Activated CD4-positive, CD25-positive, alpha-beta regulatory T cell treated with anti-CD3 and anti-CD28 coated beads, Interleukin-2, amount 50 U/mL, for 24 hours (primary cell): ENCODE results near the gene ARHGAP22.
"Not testable (repeated sequence)": the region's sequence is repeated elsewhere in the genome, so short reads cannot be mapped to it uniquely, and the experiment has no call there.

Experiments
- ATAC-seq, 2 donors: fragments of 150-1000 bp; cut with Tn5 transposase; one replicate each; pipeline ENCODE4 v1.10.0; 2021; ENCODE audit warnings: mild to moderate bottlenecking in 1 of 2, moderate library complexity in 1 of 2

The ARHGAP22 gene, protein sequence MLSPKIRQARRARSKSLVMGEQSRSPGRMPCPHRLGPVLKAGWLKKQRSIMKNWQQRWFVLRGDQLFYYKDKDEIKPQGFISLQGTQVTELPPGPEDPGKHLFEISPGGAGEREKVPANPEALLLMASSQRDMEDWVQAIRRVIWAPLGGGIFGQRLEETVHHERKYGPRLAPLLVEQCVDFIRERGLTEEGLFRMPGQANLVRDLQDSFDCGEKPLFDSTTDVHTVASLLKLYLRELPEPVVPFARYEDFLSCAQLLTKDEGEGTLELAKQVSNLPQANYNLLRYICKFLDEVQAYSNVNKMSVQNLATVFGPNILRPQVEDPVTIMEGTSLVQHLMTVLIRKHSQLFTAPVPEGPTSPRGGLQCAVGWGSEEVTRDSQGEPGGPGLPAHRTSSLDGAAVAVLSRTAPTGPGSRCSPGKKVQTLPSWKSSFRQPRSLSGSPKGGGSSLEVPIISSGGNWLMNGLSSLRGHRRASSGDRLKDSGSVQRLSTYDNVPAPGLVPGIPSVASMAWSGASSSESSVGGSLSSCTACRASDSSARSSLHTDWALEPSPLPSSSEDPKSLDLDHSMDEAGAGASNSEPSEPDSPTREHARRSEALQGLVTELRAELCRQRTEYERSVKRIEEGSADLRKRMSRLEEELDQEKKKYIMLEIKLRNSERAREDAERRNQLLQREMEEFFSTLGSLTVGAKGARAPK

DNA sequence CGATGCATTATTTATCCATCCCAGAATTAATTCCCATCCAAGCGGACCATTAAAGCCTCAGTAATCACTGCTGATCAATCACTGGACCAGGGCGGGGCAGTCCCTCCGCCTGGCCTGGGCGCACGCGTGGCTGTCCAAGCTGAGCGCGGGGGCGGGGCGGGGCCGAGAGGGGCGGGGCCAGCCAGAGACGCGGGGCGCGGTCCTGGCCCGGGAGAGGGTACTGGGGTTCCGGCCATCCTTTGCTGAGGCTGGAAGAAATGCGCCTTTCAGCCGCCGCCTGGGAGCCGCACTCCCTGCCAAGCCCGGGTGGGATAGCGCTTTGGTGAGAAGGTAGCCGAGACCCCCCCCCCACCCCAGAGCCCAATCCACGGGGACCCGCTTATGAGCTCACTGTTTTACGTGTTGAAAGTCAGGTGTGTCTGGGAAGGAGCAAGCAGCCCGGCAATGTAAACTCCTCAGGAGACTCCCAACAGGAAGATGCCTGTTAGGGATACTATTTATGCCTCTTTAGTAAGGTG is at the start of gene ARHGAP22:
Gene ARHGAP22, minus strand, starts transcription at position 83 of the 518 bp plus-strand sequence. CDS start 277 bp downstream, outside the sequence.
- ATAC-seq, result no peak

DNA sequence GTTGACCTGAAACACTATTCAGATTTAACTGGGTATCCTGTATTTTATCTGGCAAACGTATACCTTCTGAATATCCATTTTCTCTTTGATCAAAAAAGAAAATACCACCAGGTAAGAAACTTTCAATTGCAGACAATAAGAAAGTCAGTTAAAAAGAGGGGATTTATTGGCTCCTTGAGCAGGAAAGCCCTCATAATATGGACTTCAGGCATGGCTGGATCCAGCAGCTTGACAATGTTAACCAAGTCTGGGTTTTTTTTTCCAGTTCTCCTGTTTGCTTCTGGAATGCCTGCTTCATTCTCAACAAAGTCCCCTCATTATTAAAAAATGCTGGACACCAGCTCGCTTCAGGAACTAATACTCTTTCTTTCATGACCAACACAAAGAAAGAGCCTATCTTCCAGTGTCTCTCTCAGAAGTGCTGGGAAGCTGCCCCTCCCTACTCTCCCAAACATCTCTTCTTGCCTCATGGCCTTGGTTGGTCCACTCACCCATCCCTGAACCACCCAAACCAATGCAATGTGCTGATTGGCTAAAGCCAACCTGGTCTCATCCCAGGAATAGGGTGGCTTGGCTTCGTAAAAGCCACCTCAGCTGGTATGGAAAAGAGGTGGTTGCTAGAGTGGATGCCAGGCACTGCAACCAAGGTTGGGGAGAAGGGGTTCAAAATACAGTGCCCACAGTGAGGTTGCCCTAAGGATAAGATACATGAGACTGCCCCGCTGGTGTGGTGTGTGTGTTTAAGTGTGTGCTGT is 49.2 kb upstream of the ARHGAP22 start:
- ATAC-seq, result no peak

DNA sequence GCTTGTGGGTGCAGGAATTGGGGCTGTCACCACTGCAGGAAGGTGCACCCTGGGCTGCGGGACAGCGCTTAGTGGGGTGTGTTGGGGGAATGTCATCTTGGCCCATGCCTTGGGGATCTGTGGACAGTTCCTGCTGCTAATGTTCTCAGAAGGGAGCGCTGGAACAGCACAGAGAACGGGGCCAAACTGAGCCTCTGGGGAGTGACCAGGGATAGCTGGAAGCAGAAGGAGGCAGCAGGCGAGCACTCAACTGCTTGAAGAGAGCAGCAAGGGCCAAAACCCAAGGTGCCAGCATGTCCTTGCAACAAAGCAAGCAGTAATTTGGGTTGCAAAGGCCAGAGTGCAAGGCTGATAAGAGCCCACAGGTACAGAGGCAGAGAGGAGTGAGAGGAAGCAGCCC is 48.5 kb upstream of the ARHGAP22 start:
- no peak for ATAC-seq

DNA sequence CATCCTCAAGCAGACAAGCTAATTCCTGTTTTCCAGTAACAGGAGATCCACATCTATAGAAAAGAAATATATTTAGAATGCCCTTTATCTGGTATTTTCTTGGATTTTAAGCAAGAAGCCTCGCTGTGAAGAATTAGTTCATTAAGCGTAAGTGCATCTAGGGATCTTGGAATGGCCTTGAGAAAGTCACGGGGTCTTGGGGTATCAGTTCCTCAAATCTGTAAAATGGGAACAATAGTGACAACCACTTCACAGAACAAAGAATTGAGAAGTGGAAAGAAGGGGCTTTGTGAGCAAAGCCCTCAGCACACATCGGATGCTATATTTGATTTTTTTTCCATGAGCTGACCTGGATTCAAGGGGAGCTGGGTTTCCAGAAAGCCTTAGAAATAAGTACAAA is 47.5 kb upstream of the ARHGAP22 start:
- no peak for ATAC-seq

DNA sequence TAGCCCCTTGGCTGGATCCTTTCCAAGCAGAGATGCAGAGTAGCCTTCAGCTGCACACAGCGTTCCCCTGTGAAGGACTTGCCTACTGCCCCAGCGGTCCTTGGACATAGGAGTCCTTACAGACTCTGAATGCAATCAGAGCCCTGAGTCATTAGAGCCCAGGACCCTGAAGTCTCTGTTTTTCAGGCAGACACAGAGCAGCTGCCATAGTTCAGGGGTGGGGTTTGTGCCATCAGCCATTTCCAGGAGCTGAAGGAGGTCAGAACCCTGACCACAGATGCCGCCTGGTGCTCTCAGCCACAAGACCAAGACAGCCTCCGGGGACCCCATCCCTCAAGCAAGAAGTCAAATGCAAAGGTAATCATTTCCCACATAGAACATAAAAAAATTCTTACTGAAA is 47.0 kb upstream of the ARHGAP22 start:
- no peak for ATAC-seq

DNA sequence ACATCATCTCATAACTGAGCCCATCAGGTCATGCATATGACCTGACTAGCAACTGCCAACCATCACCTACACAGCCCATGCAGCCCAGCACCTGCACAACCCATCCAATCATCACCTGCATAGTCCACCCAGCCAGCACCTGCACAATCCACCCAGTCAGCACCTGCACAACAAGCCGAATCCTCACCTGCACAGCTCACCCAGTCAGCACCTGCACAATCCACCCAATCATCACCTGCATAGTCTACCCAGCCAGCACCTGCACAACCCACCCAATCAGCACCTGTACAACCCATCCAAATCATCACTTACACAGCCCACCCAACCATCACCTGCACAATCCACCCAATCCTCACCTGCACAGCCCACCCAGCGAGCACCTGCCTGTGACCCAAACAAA is 46.4 kb upstream of the ARHGAP22 start:
- no peak for ATAC-seq

DNA sequence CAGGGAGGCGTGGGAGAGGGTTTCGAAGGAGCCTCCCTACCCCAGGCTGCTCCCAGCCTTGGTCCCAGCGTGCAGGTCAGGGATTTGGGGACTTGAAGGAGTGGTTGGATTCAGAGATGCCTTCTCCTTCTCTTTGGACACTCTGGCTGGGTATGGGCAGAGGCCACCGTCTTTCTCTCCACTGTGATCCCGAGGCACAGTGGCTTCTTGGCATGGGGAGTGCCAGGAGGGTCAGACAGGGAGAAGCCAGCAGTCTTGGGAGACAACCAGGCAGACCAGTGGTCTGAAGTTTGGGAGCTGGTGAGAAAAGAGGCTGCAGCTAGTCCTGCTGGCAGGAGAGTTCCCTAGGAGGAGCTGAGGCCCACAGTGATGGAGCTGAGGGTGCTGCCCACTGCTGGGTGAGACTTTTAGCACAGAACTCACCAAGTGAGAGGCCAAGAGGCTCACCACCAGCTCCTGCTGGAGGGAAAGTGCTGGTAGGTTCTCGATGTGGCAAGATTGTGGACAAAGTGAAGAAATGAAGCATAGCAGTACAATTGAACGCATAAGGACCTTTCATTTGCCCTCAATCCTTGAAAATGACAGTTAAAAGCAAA is 44.6 kb upstream of the ARHGAP22 start:
- ATAC-seq, result no peak

DNA sequence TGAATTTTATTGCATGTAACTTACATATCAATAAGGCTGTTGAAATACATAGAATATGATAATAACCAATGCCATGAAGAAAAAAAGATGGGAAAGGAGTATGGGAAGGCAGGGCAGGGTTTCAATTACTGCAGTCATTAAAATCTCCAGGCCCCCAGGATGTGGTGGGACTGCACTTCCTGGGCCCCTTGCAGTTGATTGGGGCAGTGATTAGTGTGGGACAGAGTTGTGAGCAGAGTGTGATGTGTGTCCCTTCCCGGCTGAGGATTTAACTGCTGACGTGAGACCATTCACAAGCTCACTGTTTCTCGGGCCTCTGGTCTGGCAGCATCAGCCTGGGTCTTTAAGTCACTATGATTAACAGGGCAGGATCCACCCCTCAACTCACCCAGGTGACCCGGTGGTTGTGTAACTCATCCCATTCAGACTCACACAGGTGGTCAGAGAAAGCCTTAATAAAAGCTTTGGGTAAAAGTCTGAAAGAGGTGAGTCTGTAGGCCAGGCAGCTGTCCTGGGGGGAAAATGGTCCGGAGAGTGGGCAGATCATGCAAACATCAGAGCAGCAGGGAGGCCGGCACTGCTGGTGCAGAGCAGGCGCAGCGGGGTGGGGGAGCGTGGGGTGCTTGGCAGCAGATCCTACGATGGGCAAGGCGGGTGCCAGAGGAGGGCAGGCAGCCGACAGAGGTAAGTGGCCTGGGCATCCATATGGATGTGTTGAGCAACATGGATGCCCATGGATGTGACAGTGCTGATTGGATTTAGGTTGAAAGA is 43.5 kb upstream of the ARHGAP22 start:
- no peak for ATAC-seq

DNA sequence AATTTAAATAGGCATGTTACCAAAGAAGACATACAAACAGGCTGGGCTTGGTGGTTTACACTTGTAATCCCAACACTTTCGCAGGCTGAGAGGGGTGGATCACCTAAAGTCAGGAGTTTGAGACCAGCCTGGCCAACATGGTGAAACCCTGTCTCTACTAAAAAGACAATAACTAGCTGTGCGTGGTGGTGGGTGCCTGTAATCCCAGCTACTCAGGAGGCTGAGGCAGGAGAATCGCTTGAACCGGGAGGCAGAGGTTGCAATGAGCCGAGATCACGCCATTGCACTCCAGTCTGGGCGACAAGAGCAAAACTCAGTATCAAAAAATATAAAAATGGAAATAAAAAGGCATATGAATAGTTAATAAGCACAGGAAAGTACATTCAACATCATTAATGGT is 42.2 kb upstream of the ARHGAP22 start:
- ATAC-seq, result not testable (repeated sequence)

DNA sequence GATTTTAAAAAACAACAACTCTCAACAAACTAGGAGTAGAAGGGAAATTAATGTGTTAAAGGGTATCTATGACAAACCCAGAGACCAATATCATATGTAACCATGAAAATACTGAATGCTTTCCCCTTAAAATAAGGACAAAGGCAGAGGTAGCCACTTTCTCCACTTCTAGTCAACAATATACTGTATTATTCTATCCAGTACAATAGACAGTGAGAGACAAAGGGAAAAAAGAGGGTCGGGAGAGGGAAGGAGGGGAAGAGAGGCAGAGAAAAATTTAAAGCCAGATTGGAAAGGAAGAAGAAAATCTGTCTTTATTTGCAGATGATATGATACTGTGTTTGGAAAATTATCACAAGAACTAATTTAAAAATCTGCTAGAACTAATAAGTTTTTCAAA is 40.7 kb upstream of the ARHGAP22 start:
- no peak for ATAC-seq

DNA sequence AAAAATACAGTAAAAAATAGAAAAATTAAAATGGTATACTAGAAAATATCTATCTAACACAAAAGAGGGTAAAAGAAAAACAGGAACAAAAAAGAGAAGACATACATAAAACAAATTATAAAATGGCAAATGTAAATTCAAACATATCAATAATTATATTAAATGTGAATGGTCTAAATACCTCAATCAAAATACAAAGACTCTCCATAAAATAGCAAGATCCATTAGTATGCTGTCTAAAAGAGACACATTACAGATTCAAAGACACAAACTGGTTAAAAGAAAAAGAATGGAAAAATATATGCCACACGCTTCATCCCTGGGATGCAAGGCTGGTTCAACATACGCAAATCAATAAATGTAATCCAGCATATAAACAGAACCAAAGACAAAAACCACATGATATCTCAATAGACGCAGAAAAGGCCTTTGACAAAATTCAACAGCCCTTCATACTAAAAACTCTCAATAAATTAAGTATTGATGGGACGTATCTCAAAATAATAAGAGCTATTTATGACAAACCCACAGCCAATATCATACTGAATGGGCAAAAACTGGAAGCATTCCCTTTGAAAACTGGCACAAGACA is 36.3 kb upstream of the ARHGAP22 start:
- ATAC-seq, result not testable (repeated sequence)

DNA sequence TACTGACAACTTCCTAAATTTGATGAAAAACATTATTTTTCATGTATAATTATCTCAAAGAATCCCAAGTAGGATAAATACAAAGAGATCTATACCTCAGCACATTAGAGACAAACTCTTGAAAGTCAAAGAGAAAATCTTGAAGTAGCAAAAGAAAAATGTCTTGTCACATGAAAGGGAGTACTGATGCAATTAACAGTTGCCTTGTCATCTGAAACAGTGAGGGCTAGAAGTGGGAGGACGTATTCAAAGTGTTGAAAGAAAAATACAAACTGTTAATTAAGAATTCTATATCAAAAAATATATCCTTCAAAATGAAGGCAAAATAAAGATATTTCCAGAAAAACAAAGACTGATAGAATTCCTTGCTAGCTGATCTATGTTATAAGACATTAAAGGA is 35.5 kb upstream of the ARHGAP22 start:
- ATAC-seq, result no peak

DNA sequence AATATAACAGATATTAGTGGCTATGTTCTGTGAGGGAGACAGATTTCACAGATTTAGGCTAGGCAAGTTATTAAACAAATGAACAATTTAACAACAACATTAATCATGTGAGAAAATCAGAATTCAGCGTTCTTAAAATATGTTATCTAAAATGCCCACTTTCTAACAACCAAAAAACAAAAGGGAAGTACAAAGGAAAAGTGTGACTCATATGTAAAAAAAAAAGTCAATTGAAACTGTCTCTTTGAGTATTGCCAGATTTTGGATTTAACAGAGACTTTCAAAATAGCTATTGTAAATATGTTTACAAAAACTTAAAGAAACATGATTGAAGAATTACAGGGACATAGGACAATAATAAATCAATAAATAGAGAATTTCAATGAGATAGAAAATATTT is 34.8 kb upstream of the ARHGAP22 start:
- ATAC-seq, result no peak

DNA sequence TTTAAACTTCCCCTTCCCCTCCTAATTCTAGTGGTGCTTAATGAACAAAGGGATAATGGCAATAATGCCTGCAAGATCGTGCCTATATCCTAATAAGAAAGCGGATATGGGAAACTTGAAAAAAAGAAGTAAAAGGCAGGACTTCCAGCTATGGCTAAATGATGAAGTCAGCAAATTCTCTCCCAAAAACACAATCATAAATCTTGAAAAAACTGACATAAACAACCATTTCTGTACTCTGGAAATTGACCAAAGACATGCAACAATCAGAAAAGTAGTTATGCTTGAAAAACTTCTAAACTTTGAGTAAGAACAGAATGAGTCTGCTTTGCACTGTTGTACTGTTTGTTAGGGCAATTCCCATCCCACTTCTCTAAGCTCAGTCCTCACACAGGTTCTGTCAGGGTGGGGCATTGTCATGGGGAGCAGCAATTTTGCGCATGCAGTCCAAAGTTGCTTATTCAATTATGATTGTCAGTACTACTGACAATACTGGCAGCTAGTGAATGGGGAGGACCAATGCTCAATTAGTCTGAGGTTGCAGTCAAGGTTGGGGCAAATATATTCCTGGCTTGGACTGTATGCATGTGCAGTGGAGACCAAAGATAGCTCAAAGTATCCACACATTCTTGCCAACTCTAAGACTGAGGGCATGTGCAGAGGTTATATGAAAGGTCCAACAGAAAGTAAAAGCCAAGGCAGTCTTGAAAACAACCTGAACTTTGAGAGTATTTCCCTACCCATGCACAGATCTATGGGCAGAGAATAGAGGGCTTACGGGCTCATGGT is 34.1 kb upstream of the ARHGAP22 start:
- ATAC-seq, result no peak

DNA sequence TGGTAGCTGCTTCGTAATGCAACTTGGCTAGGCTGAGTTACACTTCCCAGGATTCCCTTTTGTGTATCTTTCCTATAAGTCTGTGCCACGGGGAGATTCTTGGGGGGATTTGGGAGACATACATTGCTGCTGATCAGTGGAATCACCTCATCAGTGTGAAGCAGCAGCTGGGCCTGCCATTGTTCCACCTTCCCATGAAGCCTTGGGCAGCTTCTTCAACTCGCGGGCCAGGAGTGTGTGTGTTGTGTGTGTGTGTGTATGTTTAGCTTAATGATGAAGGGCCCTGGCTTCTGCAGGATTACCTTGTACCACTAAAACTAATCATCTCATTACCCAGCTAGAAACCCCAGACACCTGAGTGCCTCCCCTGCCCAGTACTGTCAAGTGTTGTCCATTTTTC is 33.3 kb upstream of the ARHGAP22 start:
- no peak for ATAC-seq

DNA sequence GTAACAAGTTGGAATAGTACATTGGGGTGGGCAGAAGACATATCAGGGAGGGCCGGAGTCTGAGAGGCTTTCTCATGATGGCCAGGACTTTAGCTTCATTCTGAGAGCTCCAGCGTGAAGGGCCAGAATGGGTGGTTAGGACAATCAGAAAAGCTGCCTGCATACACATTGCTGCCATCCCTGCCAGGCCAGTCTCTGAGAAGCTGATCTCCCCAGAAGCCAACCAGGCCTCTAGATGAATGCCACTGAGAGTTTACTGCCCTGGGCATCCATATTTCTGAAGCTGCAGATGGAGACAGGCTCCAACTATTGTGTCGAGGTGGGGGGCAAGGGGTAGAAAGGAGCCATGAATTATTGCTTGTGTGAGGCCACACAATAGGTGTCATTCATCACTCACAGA is 32.0 kb upstream of the ARHGAP22 start:
- ATAC-seq, result no peak

DNA sequence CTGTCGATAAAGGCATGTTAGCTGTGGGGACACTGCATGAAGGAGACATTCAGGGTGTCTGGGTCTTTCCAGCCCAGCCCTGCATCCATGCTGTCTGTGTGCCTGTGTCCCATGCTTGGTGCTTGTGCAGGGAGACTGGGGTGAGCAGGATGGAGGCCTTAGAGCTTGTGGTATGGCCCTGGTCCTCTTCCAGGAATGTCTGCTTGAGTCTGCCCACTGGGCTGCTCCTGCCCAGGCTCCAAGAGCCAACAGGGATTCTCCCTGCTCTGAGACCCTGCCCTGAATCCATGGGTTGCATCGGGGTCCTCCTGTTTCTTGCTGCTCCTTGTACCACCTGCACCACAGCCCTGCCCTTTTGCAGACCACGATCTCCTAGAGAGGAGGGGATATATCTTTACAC is 31.4 kb upstream of the ARHGAP22 start:
- no peak for ATAC-seq

DNA sequence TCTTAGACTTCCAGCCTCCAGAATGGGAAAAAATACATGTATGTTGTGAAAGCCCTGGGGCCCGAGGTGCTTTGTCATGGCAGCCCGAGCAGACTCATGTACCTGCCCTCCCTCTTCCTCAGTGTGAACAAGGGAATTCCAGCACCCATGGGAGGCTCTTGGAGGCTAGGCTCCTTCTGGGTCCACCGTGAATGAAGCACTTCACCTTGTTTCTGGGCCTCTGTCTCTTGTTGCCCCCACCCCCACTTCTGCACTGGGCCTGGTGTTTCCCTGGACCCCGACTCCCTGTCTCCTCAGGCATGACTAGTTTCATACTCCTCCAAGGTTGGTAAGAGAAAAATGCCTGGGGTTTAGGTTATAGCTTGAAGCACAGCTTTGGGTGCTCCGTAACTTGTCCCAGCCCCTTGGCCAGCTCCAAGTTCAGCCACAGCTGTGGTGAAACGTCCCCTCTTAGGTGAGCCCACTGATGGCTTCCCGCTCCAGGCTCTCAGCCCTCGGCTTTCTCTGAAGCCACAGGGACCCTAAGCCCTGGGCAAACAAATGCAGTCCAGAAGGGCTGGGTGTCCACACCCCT is 30.2 kb upstream of the ARHGAP22 start:
- no peak for ATAC-seq

DNA sequence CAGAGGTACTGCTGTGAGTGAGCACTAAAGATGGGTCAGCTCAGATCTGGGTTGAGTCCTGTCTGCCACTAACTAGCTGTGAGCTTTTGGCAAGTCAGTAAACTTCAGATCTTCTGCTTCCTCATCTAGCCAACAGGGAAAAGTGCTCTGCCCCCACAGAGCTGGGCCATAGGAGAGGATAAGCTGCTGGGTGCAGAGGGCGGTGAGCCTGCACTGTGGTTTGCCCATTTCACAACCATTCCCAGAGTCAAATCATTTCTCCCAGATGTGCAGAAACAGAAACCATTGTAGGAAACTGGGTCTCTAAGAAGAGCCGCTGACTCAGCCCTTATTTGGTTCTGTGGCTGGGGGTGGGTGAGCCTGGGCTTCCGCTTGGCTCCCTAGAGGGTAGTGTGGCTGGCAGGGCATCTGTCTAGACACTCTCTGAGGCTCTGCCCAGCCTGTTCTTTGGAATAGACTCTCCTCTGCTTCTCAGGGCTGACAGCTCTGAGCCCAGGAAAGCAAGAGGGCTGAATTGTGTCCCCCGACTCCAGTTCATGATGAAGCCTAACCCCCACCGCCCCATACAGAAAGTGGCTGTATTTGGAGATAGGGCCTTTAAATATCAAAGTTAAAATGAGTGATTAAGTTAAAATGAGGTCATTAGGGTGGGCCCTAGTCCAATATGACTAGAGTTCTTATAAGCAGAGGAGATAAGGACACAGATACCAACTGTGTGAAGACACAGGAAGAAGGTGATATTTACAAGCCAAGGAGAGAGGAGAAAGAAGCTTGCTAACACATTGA is 29.5 kb upstream of the ARHGAP22 start:
- ATAC-seq, result peak; percentile 69 to 77
